Measurements from ENCODE around the gene CACNB4. TPM values are rescaled to one million over a fixed set of nuclear protein-coding genes. Genes with fewer than 3 reads are reported as not detected.

Gene CACNB4
- total RNA-seq, 1 experiment from 2014 or later: not detected

GRCh38 chr2:152050341-152050740, 48.5 kb downstream of the CACNB4 start:
- no peaks in the 10 kb centered on the region for H3K36me3 ChIP-seq (ENCODE audit: low read depth, low read length)
- H2AFZ ChIP-seq (ENCODE audit: low read length): no peak overlapping the region
- no TSS peak for BruUV-seq (replicated peaks)
- no peak overlapping the region for H3K9ac ChIP-seq (ENCODE audit: low read length)
- no peak for TF ChIP-seq EZH2phosphoT487 (IDR thresholded peaks at IDR 0.05; ENCODE audit: borderline replicate concordance, low read length)
- no peak for TF ChIP-seq CTCF (conservative IDR thresholded peaks at IDR 0.05; ENCODE audit: low read depth, low read length)
- no peak for TF ChIP-seq EZH2 (IDR thresholded peaks at IDR 0.05; ENCODE audit: low read length, unreplicated experiment)
- H3K9me3 ChIP-seq (ENCODE audit: low read length): no peaks in the 10 kb centered on the region
- no peak overlapping the region for H3K4me3 ChIP-seq (ENCODE audit: low read length)
- no peaks in the 10 kb centered on the region for H4K20me1 ChIP-seq (ENCODE audit: low read length)
- ATAC-seq (no peak), DNase-seq (no peak)
- POLR2A ChIA-PET (ENCODE audit: unreplicated experiment): no interaction called here
- no peak overlapping the region for H3K27ac ChIP-seq (ENCODE audit: low read length)
- no peak overlapping the region for H3K4me2 ChIP-seq (ENCODE audit: low read length)
- H3F3A ChIP-seq (ENCODE audit: low read length, unreplicated experiment): no peaks in the 10 kb centered on the region
- CTCF ChIA-PET: no interaction called here
- no peaks in the 10 kb centered on the region for H3K9me2 ChIP-seq (replicated peaks; ENCODE audit: low read length)
- H3K4me1 ChIP-seq (ENCODE audit: insufficient read depth, low read length): peaks cover 7% of the 10 kb centered on the region
- intact Hi-C loops (cut with micrococcal nuclease): no loop called here
- no peaks in the 10 kb centered on the region for H3K79me2 ChIP-seq (ENCODE audit: low read length)
- peaks cover 21% of the 10 kb centered on the region; the same call in 1 of the 2 replicates for H3K27me3 ChIP-seq (ENCODE audit: low read length)

GRCh38 chr2:152049541-152049940, 49.3 kb downstream of the CACNB4 start:
- Histone ChIP-seq H3K27ac (ENCODE audit: low read length) (no peak overlapping the region), H3K36me3 (ENCODE audit: low read depth, low read length) (no peaks in the 10 kb centered on the region), H3K4me3 (ENCODE audit: low read length) (no peak overlapping the region), H3K9ac (ENCODE audit: low read length) (no peak overlapping the region), H3K4me1 (ENCODE audit: insufficient read depth, low read length) (peaks cover 4% of the 10 kb centered on the region), H3K27me3 (ENCODE audit: low read length) (peaks cover 21% of the 10 kb centered on the region; the same call in 1 of the 2 replicates), H3K9me2 (replicated peaks; ENCODE audit: low read length) (no peaks in the 10 kb centered on the region), H3F3A (ENCODE audit: low read length, unreplicated experiment) (no peaks in the 10 kb centered on the region), H4K20me1 (ENCODE audit: low read length) (no peaks in the 10 kb centered on the region), H3K79me2 (ENCODE audit: low read length) (no peaks in the 10 kb centered on the region), H3K4me2 (ENCODE audit: low read length) (no peak overlapping the region), H2AFZ (ENCODE audit: low read length) (no peak overlapping the region), H3K9me3 (ENCODE audit: low read length) (no peaks in the 10 kb centered on the region)
- DNase-seq (no peak), ATAC-seq (no peak)
- TF ChIP-seq EZH2 (IDR thresholded peaks at IDR 0.05; ENCODE audit: low read length, unreplicated experiment) (no peak), CTCF (conservative IDR thresholded peaks at IDR 0.05; ENCODE audit: low read depth, low read length) (no peak), EZH2phosphoT487 (IDR thresholded peaks at IDR 0.05; ENCODE audit: borderline replicate concordance, low read length) (no peak)
- BruUV-seq (replicated peaks): no TSS peak
- CTCF ChIA-PET: no interaction called here
- POLR2A ChIA-PET (ENCODE audit: unreplicated experiment): no interaction called here
- intact Hi-C loops (cut with micrococcal nuclease): no loop called here

- no peak overlapping the region for H3K9ac ChIP-seq (ENCODE audit: low read length)
- DNase-seq: peak; percentile 21
- H3K27ac ChIP-seq (ENCODE audit: low read length): no peak overlapping the region
- no peaks in the 10 kb centered on the region for H3K36me3 ChIP-seq (ENCODE audit: low read depth, low read length)
- POLR2A ChIA-PET (ENCODE audit: unreplicated experiment): no interaction called here
- H3K27me3 ChIP-seq (ENCODE audit: low read length): peaks cover 21% of the 10 kb centered on the region; the same call in 1 of the 2 replicates
- no peak overlapping the region for H3K4me2 ChIP-seq (ENCODE audit: low read length)
- BruUV-seq (replicated peaks): no TSS peak
- H3F3A ChIP-seq (ENCODE audit: low read length, unreplicated experiment): no peaks in the 10 kb centered on the region
- CTCF ChIA-PET: no interaction called here
- H2AFZ ChIP-seq (ENCODE audit: low read length): no peak overlapping the region
- intact Hi-C loops (cut with micrococcal nuclease): no loop called here
- TF ChIP-seq EZH2 (IDR thresholded peaks at IDR 0.05; ENCODE audit: low read length, unreplicated experiment) (no peak), CTCF (conservative IDR thresholded peaks at IDR 0.05; ENCODE audit: low read depth, low read length) (peak; percentile 61)
- no peaks in the 10 kb centered on the region for H4K20me1 ChIP-seq (ENCODE audit: low read length)
- no peaks in the 10 kb centered on the region for H3K79me2 ChIP-seq (ENCODE audit: low read length)
- no peaks in the 10 kb centered on the region for H3K4me1 ChIP-seq (ENCODE audit: insufficient read depth, low read length)
- no peaks in the 10 kb centered on the region for H3K9me3 ChIP-seq (ENCODE audit: low read length)
- H3K9me2 ChIP-seq (replicated peaks; ENCODE audit: low read length): no peaks in the 10 kb centered on the region
- H3K4me3 ChIP-seq (ENCODE audit: low read length): no peak overlapping the region
- no peak for ATAC-seq
Observed at GRCh38 chr2:152047824-152048471, 50.9 kb downstream of the CACNB4 start.

All from PC-3 (cell line).